Endothelial cell (in vitro differentiated cells): ENCODE data around the gene FAM107A. TPM values are rescaled to one million over a fixed set of nuclear protein-coding genes. Genes with fewer than 3 reads are reported as not detected.

ENCODE experiments used
- DNase-seq: peaks from one replicate; pipeline ENCODE4 v3.0.0; 2021; ENCODE audit warnings: low spot score
- H3K27ac Mint-ChIP-seq: one replicate; pipeline ENCODE4 v1.8.0; 2021; ENCODE audit warnings: mixed read lengths, inconsistent platforms; ENCODE audit not compliant: unreplicated experiment
- H3K27me3 Mint-ChIP-seq: one replicate; pipeline ENCODE4 v1.8.0; 2021; ENCODE audit warnings: mild to moderate bottlenecking, moderate library complexity, mixed read lengths, inconsistent platforms; ENCODE audit not compliant: unreplicated experiment
- H3K36me3 Mint-ChIP-seq: one replicate; pipeline ENCODE4 v1.8.0; 2021; ENCODE audit warnings: mild to moderate bottlenecking, low read depth, mixed read lengths, inconsistent platforms; ENCODE audit not compliant: unreplicated experiment
- H3K4me1 Mint-ChIP-seq: one replicate; pipeline ENCODE4 v1.8.0; 2021; ENCODE audit warnings: mild to moderate bottlenecking, mixed read lengths, inconsistent platforms; ENCODE audit not compliant: unreplicated experiment
- H3K4me3 Mint-ChIP-seq: one replicate; pipeline ENCODE4 v1.8.0; 2021; ENCODE audit warnings: mild to moderate bottlenecking, mixed read lengths, inconsistent platforms; ENCODE audit not compliant: unreplicated experiment
- H3K9me3 Mint-ChIP-seq: one replicate; pipeline ENCODE4 v1.8.0; 2021; ENCODE audit warnings: mixed read lengths, inconsistent platforms; ENCODE audit not compliant: unreplicated experiment
- CTCF ChIP-seq: fragments of 200-600 bp; sonication (generic); IDR thresholded peaks from one replicate; pipeline ENCODE4 v1.5.0; 2021; ENCODE audit warnings: antibody characterized with exemption; ENCODE audit not compliant: unreplicated experiment
- total RNA-seq: library from RNA; stranded (reverse); fragmentation: NEBNext Ultra II Directional; extraction: Animal tissue kit (Norgen Biotek cat#: 25700); gene quantifications from one replicate; pipeline ENCODE4 v1.2.1, GENCODE V29; 2021; ENCODE audit not compliant: unreplicated experiment

The FAM107A gene
- total RNA-seq, 1 donor from 2014 or later = 0.18 TPM

- Mint-ChIP-seq H3K9me3 (no peaks in the 10 kb centered on the region), H3K36me3 (no peaks in the 10 kb centered on the region), H3K27me3 (no peaks in the 10 kb centered on the region), H3K4me3 (no peak overlapping the region), H3K27ac (no peak overlapping the region), H3K4me1 (no peaks in the 10 kb centered on the region)
- TF ChIP-seq CTCF = no peak
- DNase-seq = no peak
Observed at GRCh38 chr3:58622892-58623291, 45.7 kb upstream of the FAM107A start.

- Mint-ChIP-seq H3K4me1 (no peaks in the 10 kb centered on the region), H3K27ac (no peak overlapping the region), H3K36me3 (no peaks in the 10 kb centered on the region), H3K4me3 (no peak overlapping the region), H3K9me3 (no peaks in the 10 kb centered on the region), H3K27me3 (no peaks in the 10 kb centered on the region)
- no peak for TF ChIP-seq CTCF
- DNase-seq = no peak
Observed at GRCh38 chr3:58622436-58622835, 45.2 kb upstream of the FAM107A start.

- no peak overlapping the region for H3K27ac Mint-ChIP-seq
Observed at GRCh38 chr3:58621086-58621830, 44.1 kb upstream of the FAM107A start.

GRCh38 chr3:58620421-58620820 lies 43.2 kb upstream of the FAM107A start:
- DNase-seq = no peak
- H3K9me3 Mint-ChIP-seq = no peaks in the 10 kb centered on the region
- H3K4me1 Mint-ChIP-seq = no peaks in the 10 kb centered on the region
- no peak for TF ChIP-seq CTCF
- H3K36me3 Mint-ChIP-seq = no peaks in the 10 kb centered on the region
- H3K27me3 Mint-ChIP-seq = no peaks in the 10 kb centered on the region
- no peak overlapping the region for H3K4me3 Mint-ChIP-seq
- H3K27ac Mint-ChIP-seq = no peak overlapping the region

More at GRCh38 chr3:58621086-58621830, 44.1 kb upstream of the FAM107A start:
- Mint-ChIP-seq H3K9me3 (no peaks in the 10 kb centered on the region), H3K36me3 (no peaks in the 10 kb centered on the region), H3K4me3 (no peak overlapping the region), H3K27me3 (no peaks in the 10 kb centered on the region), H3K4me1 (no peaks in the 10 kb centered on the region)
- DNase-seq = no peak
- TF ChIP-seq CTCF = no peak

- H3K27ac Mint-ChIP-seq = no peak overlapping the region
- no peaks in the 10 kb centered on the region for H3K9me3 Mint-ChIP-seq
- no peak for TF ChIP-seq CTCF
- no peaks in the 10 kb centered on the region for H3K4me1 Mint-ChIP-seq
- no peaks in the 10 kb centered on the region for H3K27me3 Mint-ChIP-seq
- H3K36me3 Mint-ChIP-seq = no peaks in the 10 kb centered on the region
- no peak for DNase-seq
- no peak overlapping the region for H3K4me3 Mint-ChIP-seq
Observed at GRCh38 chr3:58617338-58617761, 40.2 kb upstream of the FAM107A start.
